Measurements from ENCODE around the gene LDLRAD3.
"Not testable (repeated sequence)": the region's sequence is repeated elsewhere in the genome, so short reads cannot be mapped to it uniquely, and the experiment has no call there.

Gene LDLRAD3

DNA sequence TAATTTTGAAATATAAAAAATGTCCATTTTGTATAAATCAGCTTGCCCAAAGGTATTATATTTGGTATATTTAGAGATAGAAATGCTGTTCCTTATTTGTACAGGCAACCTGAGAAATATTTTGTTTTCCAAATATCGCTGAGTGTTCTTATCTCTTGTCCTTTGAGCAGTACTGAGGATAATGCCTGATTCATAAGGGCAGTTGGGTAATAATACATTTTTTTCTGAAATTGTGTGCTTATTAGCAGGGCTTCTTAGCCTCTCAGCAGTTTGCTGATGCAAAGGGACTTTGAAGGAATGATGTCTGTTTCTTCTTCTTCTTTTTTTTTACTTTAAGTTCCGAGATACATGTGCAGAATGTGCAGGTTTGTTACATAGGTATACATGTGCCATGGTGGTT lies 69.1 kb downstream of the LDLRAD3 start:
- ATAC-seq, result no peak
- no peak for TF ChIP-seq OSR1 (CRISPR knock-in tag; IDR thresholded peaks at IDR 0.05)
- no peak for TF ChIP-seq ISL1 (CRISPR knock-in tag; IDR thresholded peaks at IDR 0.05)
- no peak for TF ChIP-seq PPARA (CRISPR knock-in tag; IDR thresholded peaks at IDR 0.05; ENCODE audit: borderline replicate concordance)
- TF ChIP-seq TOX (CRISPR knock-in tag; IDR thresholded peaks at IDR 0.05; ENCODE audit: borderline replicate concordance), result no peak
- TF ChIP-seq, protein P1, sequence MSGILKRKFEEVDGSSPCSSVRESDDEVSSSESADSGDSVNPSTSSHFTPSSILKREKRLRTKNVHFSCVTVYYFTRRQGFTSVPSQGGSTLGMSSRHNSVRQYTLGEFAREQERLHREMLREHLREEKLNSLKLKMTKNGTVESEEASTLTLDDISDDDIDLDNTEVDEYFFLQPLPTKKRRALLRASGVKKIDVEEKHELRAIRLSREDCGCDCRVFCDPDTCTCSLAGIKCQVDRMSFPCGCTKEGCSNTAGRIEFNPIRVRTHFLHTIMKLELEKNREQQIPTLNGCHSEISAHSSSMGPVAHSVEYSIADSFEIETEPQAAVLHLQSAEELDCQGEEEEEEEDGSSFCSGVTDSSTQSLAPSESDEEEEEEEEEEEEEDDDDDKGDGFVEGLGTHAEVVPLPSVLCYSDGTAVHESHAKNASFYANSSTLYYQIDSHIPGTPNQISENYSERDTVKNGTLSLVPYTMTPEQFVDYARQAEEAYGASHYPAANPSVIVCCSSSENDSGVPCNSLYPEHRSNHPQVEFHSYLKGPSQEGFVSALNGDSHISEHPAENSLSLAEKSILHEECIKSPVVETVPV (CRISPR knock-in tag; IDR thresholded peaks at IDR 0.05), result no peak
- no peak for TF ChIP-seq ZFP30 (CRISPR knock-in tag; IDR thresholded peaks at IDR 0.05)
- TF ChIP-seq ESRRG (CRISPR knock-in tag; IDR thresholded peaks at IDR 0.05), result no peak
- TF ChIP-seq ZNF8 (CRISPR knock-in tag; IDR thresholded peaks at IDR 0.05), result no peak
- no peak for TF ChIP-seq BACH2 (CRISPR knock-in tag; IDR thresholded peaks at IDR 0.05; ENCODE audit: borderline replicate concordance)
- no peak for TF ChIP-seq ARNTL (CRISPR knock-in tag; IDR thresholded peaks at IDR 0.05; ENCODE audit: borderline replicate concordance, low read depth)

DNA sequence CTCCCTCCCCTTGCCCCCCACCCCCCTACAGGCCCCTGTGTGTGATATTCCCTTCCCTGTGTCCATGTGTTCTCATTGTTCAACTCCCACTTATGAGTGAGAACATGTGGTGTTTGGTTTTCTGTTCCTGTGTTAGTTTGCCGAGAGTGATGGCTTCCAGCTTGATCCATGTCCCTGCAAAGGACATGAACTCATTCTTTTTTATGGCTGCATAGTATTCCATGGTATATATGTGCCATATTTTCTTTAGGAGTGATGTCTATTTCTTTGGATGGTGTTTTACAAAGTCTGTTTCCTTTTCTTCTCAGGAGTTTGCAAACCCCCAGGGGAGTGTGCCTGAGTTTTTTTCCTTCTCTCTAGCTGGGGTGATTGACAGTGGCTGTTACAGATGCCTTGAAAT lies 69.6 kb downstream of the LDLRAD3 start:
- ATAC-seq, result not testable (repeated sequence)

DNA sequence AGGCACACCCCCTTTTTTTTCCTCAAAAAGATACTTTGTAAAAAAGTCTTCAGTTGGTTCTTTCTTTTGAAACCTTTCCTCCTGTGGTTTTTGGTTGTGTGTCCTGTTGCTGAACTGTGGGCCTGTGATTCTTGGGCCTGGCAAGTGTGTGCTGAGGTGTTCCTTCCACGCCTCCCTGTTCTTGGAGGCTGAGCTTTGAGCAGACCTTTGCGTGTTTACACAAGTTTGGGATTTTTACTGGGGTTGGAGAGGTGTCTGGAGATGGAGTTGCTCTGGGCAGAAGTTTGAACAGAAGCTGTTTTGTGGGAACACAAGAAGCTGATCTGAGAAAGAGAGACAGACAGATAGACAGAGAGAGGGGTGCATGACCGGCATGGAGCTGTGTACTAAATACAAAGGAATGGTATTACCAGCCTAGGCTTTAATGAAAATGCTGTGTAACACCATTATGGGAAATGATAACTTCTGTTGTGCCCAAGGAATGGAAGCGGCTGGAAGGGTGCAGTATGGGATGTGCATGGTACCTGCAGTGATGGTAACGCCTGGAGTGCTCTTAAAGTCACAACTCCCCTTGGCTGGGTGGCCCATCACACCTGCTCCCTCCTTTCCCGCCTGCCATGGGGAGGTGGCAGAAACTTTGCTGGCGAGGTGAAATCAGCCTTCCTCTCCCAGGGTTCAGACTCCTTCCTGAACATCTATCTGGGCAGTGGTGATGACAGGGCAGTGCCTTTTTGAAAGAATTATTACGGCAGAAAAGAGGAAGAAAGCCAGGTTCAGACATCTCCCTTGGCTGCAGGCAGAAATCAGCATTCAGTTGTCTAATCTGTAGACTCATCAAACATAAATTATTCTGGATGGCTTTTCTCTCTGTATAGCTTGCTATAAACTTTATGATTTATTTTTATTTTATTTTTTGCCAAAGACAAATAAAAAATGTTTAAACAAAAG lies 70.4 kb downstream of the LDLRAD3 start:
- no peak for ATAC-seq
- no peak for TF ChIP-seq TSHZ2 (CRISPR knock-in tag; IDR thresholded peaks at IDR 0.05)
- TF ChIP-seq, protein P2, sequence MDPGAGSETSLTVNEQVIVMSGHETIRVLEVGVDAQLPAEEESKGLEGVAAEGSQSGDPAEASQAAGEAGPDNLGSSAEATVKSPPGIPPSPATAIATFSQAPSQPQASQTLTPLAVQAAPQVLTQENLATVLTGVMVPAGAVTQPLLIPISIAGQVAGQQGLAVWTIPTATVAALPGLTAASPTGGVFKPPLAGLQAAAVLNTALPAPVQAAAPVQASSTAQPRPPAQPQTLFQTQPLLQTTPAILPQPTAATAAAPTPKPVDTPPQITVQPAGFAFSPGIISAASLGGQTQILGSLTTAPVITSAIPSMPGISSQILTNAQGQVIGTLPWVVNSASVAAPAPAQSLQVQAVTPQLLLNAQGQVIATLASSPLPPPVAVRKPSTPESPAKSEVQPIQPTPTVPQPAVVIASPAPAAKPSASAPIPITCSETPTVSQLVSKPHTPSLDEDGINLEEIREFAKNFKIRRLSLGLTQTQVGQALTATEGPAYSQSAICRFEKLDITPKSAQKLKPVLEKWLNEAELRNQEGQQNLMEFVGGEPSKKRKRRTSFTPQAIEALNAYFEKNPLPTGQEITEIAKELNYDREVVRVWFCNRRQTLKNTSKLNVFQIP (CRISPR knock-in tag; IDR thresholded peaks at IDR 0.05; ENCODE audit: borderline replicate concordance, low read depth), result no peak
- no peak for TF ChIP-seq SNAI2 (CRISPR knock-in tag; IDR thresholded peaks at IDR 0.05)
- no peak for TF ChIP-seq ESRRG (CRISPR knock-in tag; IDR thresholded peaks at IDR 0.05)
- no peak for TF ChIP-seq GLIS3 (CRISPR knock-in tag; IDR thresholded peaks at IDR 0.05)
- no peak for TF ChIP-seq TOX (CRISPR knock-in tag; IDR thresholded peaks at IDR 0.05; ENCODE audit: borderline replicate concordance)
- no peak for TF ChIP-seq ISL1 (CRISPR knock-in tag; IDR thresholded peaks at IDR 0.05)
- TF ChIP-seq ZNF70 (CRISPR knock-in tag; IDR thresholded peaks at IDR 0.05), result no peak
- TF ChIP-seq CREB5 (CRISPR knock-in tag; IDR thresholded peaks at IDR 0.05; ENCODE audit: low read depth), result no peak
- TF ChIP-seq ZFP3 (CRISPR knock-in tag; IDR thresholded peaks at IDR 0.05), result no peak
- TF ChIP-seq TCF4 (CRISPR knock-in tag; IDR thresholded peaks at IDR 0.05; ENCODE audit: borderline replicate concordance), result no peak
- no peak for TF ChIP-seq ARNTL (CRISPR knock-in tag; IDR thresholded peaks at IDR 0.05; ENCODE audit: borderline replicate concordance, low read depth)

GRCh38 chr11:36014898-36015665 lies 71.2 kb downstream of the LDLRAD3 start:
- ATAC-seq, result no peak
- TF ChIP-seq ARNTL (CRISPR knock-in tag; IDR thresholded peaks at IDR 0.05; ENCODE audit: borderline replicate concordance, low read depth) (no peak), ESRRG (CRISPR knock-in tag; IDR thresholded peaks at IDR 0.05) (no peak), TSHZ2 (CRISPR knock-in tag; IDR thresholded peaks at IDR 0.05) (no peak), ZNF8 (CRISPR knock-in tag; IDR thresholded peaks at IDR 0.05) (no peak), CREB5 (CRISPR knock-in tag; IDR thresholded peaks at IDR 0.05; ENCODE audit: low read depth) (no peak)
- TF ChIP-seq, protein P1 (CRISPR knock-in tag; IDR thresholded peaks at IDR 0.05), result no peak

Measured in SK-N-SH treated with all-trans-retinoic acid at 6 μM for 48 hours (cell line).